HepG2 (cell line): ENCODE data around the gene PTH1R. TPM values are rescaled to one million over a fixed set of nuclear protein-coding genes. Genes with fewer than 3 reads are reported as not detected.
A peak's percentile ranks its signal among the peaks of the same experiment; 100 is the strongest.

Source experiments
- CEBPB ChIP-seq: IDR thresholded peaks from 2 replicates; pipeline ENCODE4 v1.6.1; 2011; ENCODE audit warnings: low read depth, low read length, improper control_type of control experiment, borderline replicate concordance
- CHCHD3 ChIP-seq: sonication (generic); formaldehyde crosslinking; IDR thresholded peaks from 2 replicates; pipeline ENCODE4 v1.8.0; 2022; ENCODE audit warnings: mild to moderate bottlenecking, missing genetic modification reagents, moderate library complexity
- DDIT3 ChIP-seq: sonication (generic); formaldehyde crosslinking; IDR thresholded peaks from 2 replicates; pipeline ENCODE4 v1.4.0; 2020; ENCODE audit warnings: mild to moderate bottlenecking, missing genetic modification reagents
- DRAP1 ChIP-seq: IDR thresholded peaks from 2 replicates; pipeline ENCODE4 v1.6.1; 2016; ENCODE audit warnings: missing genetic modification reagents, missing compliant biosample characterization
- HMGXB4 ChIP-seq, 2 experiments: sonication (generic) in 1 of 2; formaldehyde crosslinking in 1 of 2; IDR thresholded peaks; 2 replicates each; pipeline versions ENCODE4 v1.4.0 to v1.6.1; 2018 to 2020; ENCODE audit warnings: missing genetic modification reagents in 2 of 2, borderline replicate concordance in 1 of 2, low read depth in 1 of 2, mild to moderate bottlenecking in 1 of 2, missing biosample characterization in 1 of 2
- IKZF4 ChIP-seq: sonication (generic); formaldehyde crosslinking; IDR thresholded peaks from 2 replicates; pipeline ENCODE4 v1.5.1; 2020; ENCODE audit warnings: borderline replicate concordance, mild to moderate bottlenecking, low read depth, missing genetic modification reagents; ENCODE audit errors: not compliant biosample characterization
- KDM2A ChIP-seq: sonication (generic); formaldehyde crosslinking; IDR thresholded peaks from 2 replicates; pipeline ENCODE4 v1.4.0; 2020; ENCODE audit warnings: low read depth, missing genetic modification reagents, borderline replicate concordance
- KDM5B ChIP-seq: sonication (generic); formaldehyde crosslinking; IDR thresholded peaks from 2 replicates; pipeline ENCODE4 v1.4.0; 2020; ENCODE audit warnings: missing genetic modification reagents, mild to moderate bottlenecking, borderline replicate concordance
- MED1 ChIP-seq: sonication (generic); formaldehyde crosslinking; IDR thresholded peaks from 2 replicates; pipeline ENCODE4 v1.4.0; 2020; ENCODE audit warnings: missing genetic modification reagents
- NFE2L2 ChIP-seq: fragments of 150-350 bp; IDR thresholded peaks from 2 replicates; pipeline ENCODE4 v1.6.1; 2014; ENCODE audit warnings: low read length
- SOX5 ChIP-seq: IDR thresholded peaks from 2 replicates; pipeline ENCODE4 v1.6.1; 2016; ENCODE audit warnings: borderline replicate concordance
- THAP11 ChIP-seq: IDR thresholded peaks from 2 replicates; pipeline ENCODE4 v1.6.1; 2016; ENCODE audit warnings: missing biosample characterization, missing genetic modification reagents
- ZBTB7B ChIP-seq: sonication (generic); formaldehyde crosslinking; IDR thresholded peaks from 2 replicates; pipeline ENCODE4 v1.4.0; 2020; ENCODE audit warnings: missing genetic modification reagents
- ZFP82 ChIP-seq: sonication (generic); formaldehyde crosslinking; IDR thresholded peaks from 2 replicates; pipeline ENCODE4 v1.5.1; 2020; ENCODE audit warnings: mild to moderate bottlenecking, missing genetic modification reagents, borderline replicate concordance
- ZFY ChIP-seq: sonication (generic); formaldehyde crosslinking; IDR thresholded peaks from 2 replicates; pipeline ENCODE4 v1.4.0; 2020; ENCODE audit warnings: missing genetic modification reagents
- ZNF142 ChIP-seq: sonication (generic); formaldehyde crosslinking; IDR thresholded peaks from 2 replicates; pipeline ENCODE4 v1.4.0; 2020; ENCODE audit warnings: missing genetic modification reagents
- ZNF580 ChIP-seq: IDR thresholded peaks from 2 replicates; pipeline ENCODE4 v1.6.1; 2016; ENCODE audit warnings: low read depth, borderline replicate concordance
- ZNF639 ChIP-seq: conservative IDR thresholded peaks from 2 replicates; pipeline ENCODE4 v1.6.1; 2018; ENCODE audit warnings: missing genetic modification reagents
- ZNF792 ChIP-seq: IDR thresholded peaks from 2 replicates; pipeline ENCODE4 v1.6.1; 2016
- polyA plus RNA-seq, 8 experiments: library from polyadenylated mRNA; depleted of rRNA in 3 of 8; stranded (reverse) in 7 of 8; unstranded in 1 of 8; fragments of >200 nt; fragmentation: Illumina TruSeq in 4 of 8; extraction: Trizol in 4 of 8; gene quantifications; 2 replicates each; pipeline versions ENCODE4 v1.2.1 to v1.2.3, GENCODE V29; 2011 to 2016; ENCODE audit warnings: low read depth in 4 of 8, missing spikeins in 1 of 8, mixed read lengths in 1 of 8; ENCODE audit not compliant: insufficient read depth in 1 of 8
- total RNA-seq, 5 experiments: library from RNA; depleted of rRNA; stranded (reverse); fragments of >200 nt; fragmentation: Illumina TruSeq; extraction: Trizol; gene quantifications; 2 replicates each; pipeline ENCODE4 v1.2.3, GENCODE V29; 2016; ENCODE audit warnings: low read depth in 1 of 5

Gene PTH1R
- total and polyA plus RNA-seq, 2 of the 13 experiments (the other 11 are each of a cell fraction or from before 2014, with no cell fraction given): not detected

GRCh38 chr3:46948830-46949671, 71.5 kb downstream of the PTH1R start (continued):
- TF ChIP-seq DDIT3 (CRISPR knock-in tag) (no peak), KDM5B (CRISPR knock-in tag) (no peak), KDM2A (CRISPR knock-in tag) (peak; percentile 37; the same call in 1 of the 2 replicates), ZNF580 (CRISPR knock-in tag) (0 out of 2 replicates have a peak, but pooled peaks have one; percentile 42), ZNF792 (CRISPR knock-in tag) (0 out of 2 replicates have a peak, but pooled peaks have one; percentile 30), CHCHD3 (CRISPR knock-in tag) (no peak), HMGXB4 (CRISPR knock-in tag; IDR thresholded peaks at IDR 0.05; ENCODE audit: borderline replicate concordance in 1 of 2, low read depth in 1 of 2) (no peak), ZNF142 (no peak), ZFP82 (CRISPR knock-in tag) (no peak), MED1 (CRISPR knock-in tag) (0 out of 2 replicates have a peak, but pooled peaks have one; percentile 31), DRAP1 (CRISPR knock-in tag) (no peak), NFE2L2 (no peak), ZFY (CRISPR knock-in tag) (0 out of 2 replicates have a peak, but pooled peaks have one; percentile 7), ZBTB7B (CRISPR knock-in tag) (peak; percentile 82), ZNF639 (CRISPR knock-in tag) (no peak), CEBPB (no peak), IKZF4 (CRISPR knock-in tag) (no peak), THAP11 (CRISPR knock-in tag) (no peak), SOX5 (CRISPR knock-in tag) (peak; percentile 42; the same call in 1 of the 2 replicates)
